GM12864 (cell line): Measurements from ENCODE around the gene TRIO.

Experiments used
- DNase-seq: peaks from one replicate; pipeline ENCODE4 v3.0.0-alpha.2; 2011; ENCODE audit warnings: low read depth
- H3K4me3 ChIP-seq: 2 replicates; pipeline ENCODE4 v1.5.1; 2011; ENCODE audit warnings: mild to moderate bottlenecking, low read depth, low read length, control low read depth
- CTCF ChIP-seq: IDR thresholded peaks from 2 replicates; pipeline ENCODE4 v1.5.1; 2011; ENCODE audit warnings: low read depth, mild to moderate bottlenecking, moderate library complexity, low read length, control low read depth, inconsistent platforms; ENCODE audit errors: missing control alignments

Gene TRIO

GRCh38 chr5:14261235-14261634 is 118.1 kb downstream of the TRIO start:
- TF ChIP-seq CTCF = no peak
- H3K4me3 ChIP-seq = no peak overlapping the region
- DNase-seq = no peak

- no peak for TF ChIP-seq CTCF
- no peak overlapping the region for H3K4me3 ChIP-seq
- DNase-seq = no peak
These were observed 118.9 kb downstream of the TRIO start for GRCh38 chr5:14261856-14262611.

GRCh38 chr5:14263113-14263512 is 120.0 kb downstream of the TRIO start:
- DNase-seq = no peak
- TF ChIP-seq CTCF = no peak
- no peak overlapping the region for H3K4me3 ChIP-seq

GRCh38 chr5:14263699-14264098 is 120.6 kb downstream of the TRIO start:
- no peak for TF ChIP-seq CTCF
- DNase-seq = no peak
- no peak overlapping the region for H3K4me3 ChIP-seq

GRCh38 chr5:14264605-14265316 is 121.6 kb downstream of the TRIO start:
- H3K4me3 ChIP-seq = peak overlapping the region; percentile 14
- no peak for TF ChIP-seq CTCF

GRCh38 chr5:14265570-14265969 is 122.4 kb downstream of the TRIO start:
- DNase-seq = no peak
- TF ChIP-seq CTCF = no peak
- no peak overlapping the region for H3K4me3 ChIP-seq

More at GRCh38 chr5:14264605-14265316, 121.6 kb downstream of the TRIO start:
- no peak for DNase-seq
